PC-3 (cell line): Measurements from ENCODE around the gene ABCG8. TPM values are rescaled to one million over a fixed set of nuclear protein-coding genes. Genes with fewer than 3 reads are reported as not detected.

Source experiments
- ATAC-seq: fragments of 200-7000 bp; cut with Tn5 transposase; 2 replicates; pipeline ENCODE4 v1.9.1; 2020; ENCODE audit warnings: mild to moderate bottlenecking, moderate library complexity
- BruUV-seq: library from RNA; stranded (reverse); fragments of 400-500 nt; replicated peaks from 2 replicates; lab custom pipeline; 2021; lab: Mats Ljungman, UMichigan
- CTCF ChIA-PET: fragments of 300-600 bp; sonication (Branson Sonifier 250); formaldehyde crosslinking; loops from one replicate; lab custom pipeline; 2022; ENCODE audit warnings: antibody characterized with exemption; lab: Charles Lee
- POLR2A ChIA-PET: fragments of 300-600 bp; sonication (Branson Sonifier 250); formaldehyde crosslinking; loops from one replicate; lab custom pipeline; 2022; ENCODE audit warnings: antibody characterized with exemption; ENCODE audit not compliant: unreplicated experiment; lab: Charles Lee
- DNase-seq: peaks from one replicate; pipeline ENCODE4 v3.0.0-alpha.2; 2015
- H2AFZ ChIP-seq: fragments of 300-600 bp; sonication (generic); 2 replicates; pipeline ENCODE4 v1.6.0; 2016; ENCODE audit warnings: antibody characterized with exemption, low read length
- H3F3A ChIP-seq: fragments of 300-600 bp; sonication (generic); one replicate; pipeline ENCODE4 v1.6.0; 2017; ENCODE audit warnings: antibody characterized with exemption, low read length, control low read depth, mild to moderate bottlenecking; ENCODE audit not compliant: unreplicated experiment
- H3K27ac ChIP-seq: fragments of 300-600 bp; sonication (generic); 2 replicates; pipeline ENCODE4 v1.5.1; 2016; ENCODE audit warnings: mild to moderate bottlenecking, low read length
- H3K27me3 ChIP-seq: fragments of 300-600 bp; sonication (generic); 2 replicates; pipeline ENCODE4 v1.6.1; 2016; ENCODE audit warnings: low read length, mixed read lengths
- H3K36me3 ChIP-seq: fragments of 300-600 bp; sonication (generic); 2 replicates; pipeline ENCODE4 v1.6.1; 2016; ENCODE audit warnings: low read depth, mixed run types, low read length, mixed read lengths
- H3K4me1 ChIP-seq: fragments of 300-600 bp; sonication (generic); 2 replicates; pipeline ENCODE4 v1.5.1; 2016; ENCODE audit warnings: low read length; ENCODE audit not compliant: insufficient read depth
- H3K4me2 ChIP-seq: fragments of 300-600 bp; sonication (generic); 2 replicates; pipeline ENCODE4 v1.6.0; 2016; ENCODE audit warnings: low read length
- H3K4me3 ChIP-seq: fragments of 300-600 bp; sonication (generic); 2 replicates; pipeline ENCODE4 v1.5.1; 2016; ENCODE audit warnings: mild to moderate bottlenecking, low read length, mixed read lengths
- H3K79me2 ChIP-seq: fragments of 300-600 bp; sonication (generic); 2 replicates; pipeline ENCODE4 v1.6.1; 2017; ENCODE audit warnings: low read length, mixed read lengths
- H3K9ac ChIP-seq: fragments of 300-600 bp; sonication (generic); 2 replicates; pipeline ENCODE4 v1.6.0; 2016; ENCODE audit warnings: mild to moderate bottlenecking, low read length
- H3K9me2 ChIP-seq: fragments of 300-600 bp; sonication (generic); replicated peaks from 2 replicates; pipeline ENCODE4 v1.6.1; 2016; ENCODE audit warnings: mixed run types, low read length, mixed read lengths
- H3K9me3 ChIP-seq: fragments of 300-600 bp; sonication (generic); 2 replicates; pipeline ENCODE4 v1.6.1; 2016; ENCODE audit warnings: low read length, mixed read lengths
- H4K20me1 ChIP-seq: fragments of 300-600 bp; sonication (generic); 2 replicates; pipeline ENCODE4 v1.6.1; 2016; ENCODE audit warnings: low read length, mixed read lengths
- CTCF ChIP-seq: fragments of 300-600 bp; sonication (generic); conservative IDR thresholded peaks from 2 replicates; pipeline ENCODE4 v1.5.1; 2017; ENCODE audit warnings: antibody characterized with exemption, low read depth, mild to moderate bottlenecking, low read length
- EZH2 ChIP-seq: fragments of 300-600 bp; sonication (generic); IDR thresholded peaks from one replicate; pipeline ENCODE4 v1.6.1; 2017; ENCODE audit warnings: antibody characterized with exemption, mild to moderate bottlenecking, low read length; ENCODE audit not compliant: unreplicated experiment
- EZH2phosphoT487 ChIP-seq: fragments of 300-600 bp; sonication (generic); IDR thresholded peaks from 2 replicates; pipeline ENCODE4 v1.6.1; 2018; ENCODE audit warnings: mild to moderate bottlenecking, antibody characterized with exemption, low read length, borderline replicate concordance
- intact Hi-C: fragments of 100-400 bp; cut with micrococcal nuclease; formaldehyde crosslinking; loops from 2 replicates; pipeline ENCODE4 v1.9.0; 2023
- total RNA-seq: library from RNA; depleted of rRNA; stranded (reverse); fragments of >200 nt; gene quantifications from 2 replicates; pipeline ENCODE4 v1.2.3, GENCODE V29; 2014

Gene ABCG8
- total RNA-seq, 1 experiment from 2014 or later: not detected

- POLR2A ChIA-PET: no interaction called here
- intact Hi-C loops: no loop called here
Observed at GRCh38 chr2:43841949-43842865, 3.4 kb downstream of the ABCG8 start.

GRCh38 chr2:43842866-43843226, 4.1 kb downstream of the ABCG8 start:
- H2AFZ ChIP-seq: no peak overlapping the region
- H3K79me2 ChIP-seq: no peaks in the 10 kb centered on the region
- no peaks in the 10 kb centered on the region for H3F3A ChIP-seq
- TF ChIP-seq EZH2: no peak
- TF ChIP-seq EZH2phosphoT487: no peak
- no peak for TF ChIP-seq CTCF
- intact Hi-C loops: no loop called here
- no peak overlapping the region for H3K27ac ChIP-seq
- ATAC-seq: no peak
- no peak overlapping the region for H3K4me2 ChIP-seq
- H3K9me3 ChIP-seq: no peaks in the 10 kb centered on the region
- H3K9ac ChIP-seq: no peak overlapping the region
- no peaks in the 10 kb centered on the region for H4K20me1 ChIP-seq
- BruUV-seq: no TSS peak
- no peaks in the 10 kb centered on the region for H3K4me1 ChIP-seq
- ChIA-PET POLR2A (no interaction called here), CTCF (no interaction called here)
- no peaks in the 10 kb centered on the region for H3K9me2 ChIP-seq
- no peak for DNase-seq
- no peaks in the 10 kb centered on the region for H3K27me3 ChIP-seq
- H3K4me3 ChIP-seq: no peak overlapping the region
- H3K36me3 ChIP-seq: no peaks in the 10 kb centered on the region

More at GRCh38 chr2:43841949-43842865, 3.4 kb downstream of the ABCG8 start:
- BruUV-seq: no TSS peak
- H3K9ac ChIP-seq: no peak overlapping the region
- no peaks in the 10 kb centered on the region for H3K9me2 ChIP-seq
- no peaks in the 10 kb centered on the region for H3F3A ChIP-seq
- no peak overlapping the region for H2AFZ ChIP-seq
- no peaks in the 10 kb centered on the region for H3K9me3 ChIP-seq
- H3K27me3 ChIP-seq: no peaks in the 10 kb centered on the region
- DNase-seq (no peak), ATAC-seq (no peak)
- CTCF ChIA-PET: no interaction called here
- no peaks in the 10 kb centered on the region for H3K79me2 ChIP-seq
- H3K4me3 ChIP-seq: no peak overlapping the region
- H4K20me1 ChIP-seq: no peaks in the 10 kb centered on the region
- no peaks in the 10 kb centered on the region for H3K4me1 ChIP-seq
- TF ChIP-seq EZH2phosphoT487: no peak
- TF ChIP-seq CTCF: no peak
- no peak for TF ChIP-seq EZH2
- H3K27ac ChIP-seq: no peak overlapping the region
- H3K4me2 ChIP-seq: no peak overlapping the region
- no peaks in the 10 kb centered on the region for H3K36me3 ChIP-seq

GRCh38 chr2:43845181-43845580, 6.4 kb downstream of the ABCG8 start:
- Histone ChIP-seq H4K20me1 (no peaks in the 10 kb centered on the region), H3F3A (no peaks in the 10 kb centered on the region), H3K79me2 (no peaks in the 10 kb centered on the region), H3K36me3 (no peaks in the 10 kb centered on the region), H2AFZ (no peak overlapping the region), H3K9ac (no peak overlapping the region), H3K9me2 (no peaks in the 10 kb centered on the region), H3K4me3 (no peak overlapping the region), H3K27me3 (no peaks in the 10 kb centered on the region), H3K4me1 (no peaks in the 10 kb centered on the region), H3K9me3 (no peaks in the 10 kb centered on the region), H3K27ac (no peak overlapping the region), H3K4me2 (no peak overlapping the region)
- CTCF ChIA-PET: no interaction called here
- no TSS peak for BruUV-seq
- ATAC-seq (no peak), DNase-seq (no peak)
- intact Hi-C loops: no loop called here
- TF ChIP-seq EZH2 (no peak), EZH2phosphoT487 (no peak)
- POLR2A ChIA-PET: no interaction called here
